Common myeloid progenitor, CD34-positive (primary cell): Measurements from ENCODE around the gene CCDC54.
A peak's percentile ranks its signal among the peaks of the same experiment; 100 is the strongest.

Source experiments
- CTCF ChIA-PET: fragments of 350-600 bp; sonication (Branson Sonifier 250); formaldehyde crosslinking; loops from one replicate; lab custom pipeline; 2021; ENCODE audit warnings: antibody characterized with exemption; lab: Charles Lee
- POLR2A ChIA-PET: fragments of 350-600 bp; sonication (Branson Sonifier 250); formaldehyde crosslinking; loops from one replicate; lab custom pipeline; 2021; ENCODE audit warnings: antibody characterized with exemption; lab: Charles Lee
- DNase-seq, 3 donors: peaks; one replicate each; pipeline versions ENCODE4 v3.0.0 to v3.0.0-alpha.2; 2013
- H3K27ac ChIP-seq, 2 experiments: 1 replicate in 1 of 2; 2 replicates in 1 of 2; pipeline ENCODE4 v1.7.0; 2013; ENCODE audit warnings: inconsistent platforms in 2 of 2, low read length in 2 of 2, mild to moderate bottlenecking in 2 of 2, low read depth in 1 of 2, moderate library complexity in 1 of 2; ENCODE audit not compliant: severe bottlenecking in 2 of 2, insufficient read depth in 1 of 2, poor library complexity in 1 of 2
- H3K27me3 ChIP-seq, 5 experiments: replicated peaks in 2 of 5; 1 replicate in 3 of 5; 2 replicates in 2 of 5; pipeline versions ENCODE4 v1.6.1 to v1.7.0; 2013; ENCODE audit warnings: low read length in 4 of 5, mild to moderate bottlenecking in 2 of 5, moderate library complexity in 2 of 5, inconsistent platforms in 1 of 5; ENCODE audit not compliant: insufficient read depth in 5 of 5, control insufficient read depth in 4 of 5
- H3K36me3 ChIP-seq, 4 experiments: 1 replicate in 2 of 4; 2 replicates in 2 of 4; pipeline versions ENCODE4 v1.6.1 to v1.7.0; 2013; ENCODE audit warnings: low read length in 3 of 4, control low read depth in 1 of 4, mild to moderate bottlenecking in 1 of 4; ENCODE audit not compliant: control insufficient read depth in 4 of 4, insufficient read depth in 4 of 4
- H3K4me1 ChIP-seq, 4 experiments: 1 replicate in 3 of 4; 2 replicates in 1 of 4; pipeline versions ENCODE4 v1.6.1 to v1.7.1; 2013; ENCODE audit warnings: low read length in 3 of 4, mild to moderate bottlenecking in 3 of 4, control low read depth in 1 of 4, inconsistent platforms in 1 of 4, moderate library complexity in 1 of 4; ENCODE audit not compliant: control insufficient read depth in 4 of 4, insufficient read depth in 4 of 4; ENCODE audit errors: control extremely low read depth in 1 of 4
- H3K4me3 ChIP-seq, 7 experiments: 1 replicate in 4 of 7; 2 replicates in 3 of 7; pipeline versions ENCODE4 v1.5.1 to v1.7.0; 2013; ENCODE audit warnings: mild to moderate bottlenecking in 7 of 7, low read length in 6 of 7, moderate library complexity in 6 of 7, inconsistent platforms in 2 of 7, low read depth in 2 of 7, control low read depth in 1 of 7; ENCODE audit not compliant: insufficient read depth in 4 of 7, control insufficient read depth in 1 of 7; ENCODE audit errors: extremely low read depth in 1 of 7
- H3K9me3 ChIP-seq, 5 experiments: 1 replicate in 4 of 5; 2 replicates in 1 of 5; pipeline versions ENCODE4 v1.6.1 to v1.7.1; 2013; ENCODE audit warnings: low read length in 4 of 5, mild to moderate bottlenecking in 2 of 5, inconsistent platforms in 1 of 5, low read depth in 1 of 5, moderate library complexity in 1 of 5; ENCODE audit not compliant: control insufficient read depth in 4 of 5, insufficient read depth in 2 of 5; ENCODE audit errors: control extremely low read depth in 1 of 5
- WGBS: methylation state at CpG from one replicate; pipeline ENCODE4 v1.1.5; 2013; ENCODE audit not compliant: insufficient coverage; 5-methylcytosine and 5-hydroxymethylcytosine counted together

The CCDC54 gene

DNA sequence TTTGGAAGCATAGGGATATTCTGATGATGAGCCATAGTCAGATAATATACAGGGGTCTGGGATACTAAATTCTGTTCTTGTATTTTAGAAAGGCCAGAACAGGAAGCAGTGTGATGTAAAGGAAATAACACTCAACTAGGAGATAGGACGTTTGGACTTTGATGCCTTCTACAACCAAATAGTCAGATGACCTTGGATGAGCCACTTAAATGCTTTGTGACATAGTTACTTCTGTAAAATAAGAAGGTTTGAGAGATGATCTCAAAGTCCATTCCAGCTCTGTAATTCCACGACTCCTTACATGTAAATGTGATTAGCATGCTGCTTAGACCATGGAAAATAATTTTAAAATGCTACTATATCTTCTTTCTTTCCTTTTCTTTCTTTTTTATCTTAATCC is 29.5 kb upstream of the CCDC54 start:
- CTCF ChIA-PET = interaction anchor here (1.3 to 2.5 kb wide), 4 partner anchors 9 to 76 kb away, joined by 4 to 5 read pairs (median 4); no protein-coding TSS in a partner anchor
- Histone ChIP-seq H3K27ac (no peak overlapping the region), H3K27me3 (no peaks in the 10 kb centered on the region), H3K9me3 (no peaks in the 10 kb centered on the region), H3K4me3 (no peak overlapping the region), H3K36me3 (no peaks in the 10 kb centered on the region), H3K4me1 (peaks cover 3 to 37% (median 16%) of the 10 kb centered on the region in 4 experiments)
- peak in 2 of 3 donors; percentile 33 to 83 for DNase-seq
- no CpG with 5 or more reads among the region's 2 CpGs for WGBS
- POLR2A ChIA-PET = no interaction called here

DNA sequence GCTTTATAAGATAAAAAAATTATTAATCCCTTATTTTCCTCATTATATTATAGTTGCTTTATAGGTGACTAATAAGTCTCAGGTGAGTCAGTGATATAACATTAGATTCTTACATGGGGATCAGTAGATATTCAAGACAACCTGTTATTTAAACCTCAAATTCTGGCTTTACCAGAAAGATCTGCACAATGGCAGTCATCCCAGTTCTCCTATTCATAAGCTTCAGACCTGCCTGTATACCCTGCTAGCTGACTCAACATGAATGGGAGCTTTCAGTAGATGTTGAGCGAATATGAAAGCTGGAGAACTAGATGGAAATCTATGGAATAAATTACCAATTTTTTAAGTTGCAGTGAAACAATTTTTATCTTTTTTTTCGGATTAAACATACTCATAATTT is 20.5 kb upstream of the CCDC54 start:
- no CpG with 5 or more reads among the region's 2 CpGs for WGBS
- H3K27ac ChIP-seq = no peak overlapping the region
- CTCF ChIA-PET = interaction anchor here (0.9 to 1.3 kb wide), 2 partner anchors 8 to 64 kb away, joined by 3 to 4 read pairs; no protein-coding TSS in a partner anchor

GRCh38 chr3:107361633-107362032 is 15.6 kb upstream of the CCDC54 start:
- Histone ChIP-seq H3K27me3 (no peaks in the 10 kb centered on the region), H3K9me3 (peaks cover 0 to 6% (median 2%) of the 10 kb centered on the region in 5 experiments), H3K36me3 (no peaks in the 10 kb centered on the region), H3K4me1 (peaks cover 1 to 3% (median 2%) of the 10 kb centered on the region in 4 experiments), H3K4me3 (no peak overlapping the region), H3K27ac (no peak overlapping the region)
- no peak for DNase-seq
- 90% methylated on average over 2 of the region's 3 CpGs for WGBS
- ChIA-PET CTCF (no interaction called here), POLR2A (no interaction called here)

More for the DNA sequence above, 20.5 kb upstream of the CCDC54 start:
- no peak for DNase-seq
- H3K4me3 ChIP-seq = no peak overlapping the region
- H3K36me3 ChIP-seq = no peaks in the 10 kb centered on the region
- H3K27me3 ChIP-seq = no peaks in the 10 kb centered on the region
- peaks cover 0 to 6% (median 0%) of the 10 kb centered on the region in 5 experiments for H3K9me3 ChIP-seq
- H3K4me1 ChIP-seq = no peaks in the 10 kb centered on the region
- POLR2A ChIA-PET = no interaction called here

- ChIA-PET CTCF (no interaction called here), POLR2A (no interaction called here)
- 100% methylated on average over 2 of the region's 4 CpGs for WGBS
These were observed 12.2 kb upstream of the CCDC54 start for GRCh38 chr3:107365051-107365450.

DNA sequence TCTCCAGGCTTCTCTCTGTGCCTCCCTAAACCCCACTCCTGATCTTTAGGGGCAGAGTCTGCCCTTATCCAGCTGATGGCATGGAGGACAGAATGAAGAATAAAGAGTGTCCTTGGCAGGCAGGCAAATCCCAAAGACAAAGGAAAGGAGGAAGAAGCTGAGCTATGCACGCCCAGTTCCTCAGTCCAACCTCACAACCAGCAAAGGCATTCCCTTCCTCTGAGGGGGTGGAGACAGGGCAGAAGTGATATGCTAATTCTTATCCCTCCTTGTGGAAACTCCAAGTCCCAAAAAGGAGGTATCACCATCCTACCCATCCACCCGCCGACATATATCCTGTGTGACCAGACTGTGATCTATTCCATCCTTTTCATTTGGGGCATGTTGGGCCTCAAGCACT is 10.5 kb upstream of the CCDC54 start:
- Histone ChIP-seq H3K9me3 (peaks cover 0 to 2% (median 0%) of the 10 kb centered on the region in 5 experiments), H3K27me3 (no peaks in the 10 kb centered on the region), H3K4me3 (peak overlapping the region in 2 of 7 experiments; percentile 21 to 57), H3K27ac (peak overlapping the region in 1 of 2 experiments; percentile 79), H3K36me3 (no peaks in the 10 kb centered on the region), H3K4me1 (peaks cover 6 to 29% (median 9%) of the 10 kb centered on the region in 4 experiments)
- DNase-seq = no peak
- ChIA-PET CTCF (interaction anchor here (1.6 kb wide), 1 partner anchor 63 kb away, joined by 3 read pairs; no protein-coding TSS in a partner anchor), POLR2A (no interaction called here)
- WGBS = 50% methylated on average over 1 of the region's 3 CpGs

More at GRCh38 chr3:107365051-107365450, 12.2 kb upstream of the CCDC54 start:
- DNase-seq = no peak
- H3K9me3 ChIP-seq = peaks cover 0 to 6% (median 2%) of the 10 kb centered on the region in 5 experiments
- H3K27me3 ChIP-seq = no peaks in the 10 kb centered on the region
- no peaks in the 10 kb centered on the region for H3K36me3 ChIP-seq
- no peak overlapping the region for H3K4me3 ChIP-seq
- H3K4me1 ChIP-seq = peaks cover 6 to 29% (median 9%) of the 10 kb centered on the region in 4 experiments
- H3K27ac ChIP-seq = no peak overlapping the region

- ChIA-PET POLR2A (no interaction called here), CTCF (interaction anchor here (1.6 kb wide), 1 partner anchor 62 kb away, joined by 3 read pairs; no protein-coding TSS in a partner anchor)
- Histone ChIP-seq H3K27ac (no peak overlapping the region), H3K9me3 (no peaks in the 10 kb centered on the region), H3K4me3 (peak overlapping the region in 2 of 7 experiments; percentile 21 to 57), H3K36me3 (no peaks in the 10 kb centered on the region), H3K27me3 (no peaks in the 10 kb centered on the region), H3K4me1 (peaks cover 6 to 29% (median 9%) of the 10 kb centered on the region in 4 experiments)
- peak; percentile 87 to 96 (median 96) for DNase-seq
- WGBS = 51% methylated on average over 3 of the region's 5 CpGs
These were observed 9.9 kb upstream of the CCDC54 start for GRCh38 chr3:107367353-107367752.

- ChIA-PET CTCF (interaction anchor here (1.5 kb wide), 2 partner anchors 11 to 52 kb away, joined by 4 read pairs; no protein-coding TSS in a partner anchor), POLR2A (interaction anchor here (0.7 kb wide), 1 partner anchor 90 kb away, joined by 3 read pairs; no protein-coding TSS in a partner anchor)
- no peak overlapping the region for H3K27ac ChIP-seq
- DNase-seq = no peak
- H3K4me3 ChIP-seq = no peak overlapping the region
- no peaks in the 10 kb centered on the region for H3K27me3 ChIP-seq
- no peaks in the 10 kb centered on the region for H3K9me3 ChIP-seq
- WGBS = 88% methylated on average over 6 of the region's 8 CpGs
- H3K4me1 ChIP-seq = peaks cover 6 to 34% (median 9%) of the 10 kb centered on the region in 4 experiments
- H3K36me3 ChIP-seq = no peaks in the 10 kb centered on the region
These were observed 8.4 kb upstream of the CCDC54 start for GRCh38 chr3:107368654-107369398.
